Memory B cell (primary cell): ENCODE data around the gene COL1A1.

Experiments
- ATAC-seq: fragments of 150-1000 bp; cut with Tn5 transposase; 2 replicates; pipeline ENCODE4 v1.10.0; 2021; ENCODE audit warnings: low read depth, mild to moderate bottlenecking, moderate library complexity
- DNase-seq, 2 donors: peaks; one replicate each; pipeline ENCODE4 v3.0.0; 2022; ENCODE audit warnings: low spot score in 2 of 2
- H3K27ac Mint-ChIP-seq: one replicate; pipeline ENCODE4 v1.8.0; 2022; ENCODE audit warnings: mild to moderate bottlenecking, moderate library complexity, mixed read lengths
- H3K27me3 Mint-ChIP-seq: one replicate; pipeline ENCODE4 v1.8.0; 2022; ENCODE audit warnings: mixed read lengths
- H3K36me3 Mint-ChIP-seq: one replicate; pipeline ENCODE4 v1.8.0; 2022; ENCODE audit warnings: mild to moderate bottlenecking, mixed read lengths
- H3K4me1 Mint-ChIP-seq: one replicate; pipeline ENCODE4 v1.8.0; 2022; ENCODE audit warnings: mixed read lengths
- H3K4me3 Mint-ChIP-seq: one replicate; pipeline ENCODE4 v1.8.0; 2022; ENCODE audit warnings: mild to moderate bottlenecking, moderate library complexity, mixed read lengths
- H3K9me3 Mint-ChIP-seq: one replicate; pipeline ENCODE4 v1.8.0; 2022; ENCODE audit warnings: mixed read lengths

COL1A1 gene

GRCh38 chr17:50169881-50170459, 31.5 kb downstream of the COL1A1 start:
- Mint-ChIP-seq H3K27ac (peak overlapping the region; percentile 89), H3K9me3 (no peaks in the 10 kb centered on the region), H3K36me3 (peaks cover 1% of the 10 kb centered on the region), H3K4me1 (peaks cover 22% of the 10 kb centered on the region), H3K27me3 (no peaks in the 10 kb centered on the region), H3K4me3 (no peak overlapping the region)
- DNase-seq (no peak), ATAC-seq (no peak)

DNA sequence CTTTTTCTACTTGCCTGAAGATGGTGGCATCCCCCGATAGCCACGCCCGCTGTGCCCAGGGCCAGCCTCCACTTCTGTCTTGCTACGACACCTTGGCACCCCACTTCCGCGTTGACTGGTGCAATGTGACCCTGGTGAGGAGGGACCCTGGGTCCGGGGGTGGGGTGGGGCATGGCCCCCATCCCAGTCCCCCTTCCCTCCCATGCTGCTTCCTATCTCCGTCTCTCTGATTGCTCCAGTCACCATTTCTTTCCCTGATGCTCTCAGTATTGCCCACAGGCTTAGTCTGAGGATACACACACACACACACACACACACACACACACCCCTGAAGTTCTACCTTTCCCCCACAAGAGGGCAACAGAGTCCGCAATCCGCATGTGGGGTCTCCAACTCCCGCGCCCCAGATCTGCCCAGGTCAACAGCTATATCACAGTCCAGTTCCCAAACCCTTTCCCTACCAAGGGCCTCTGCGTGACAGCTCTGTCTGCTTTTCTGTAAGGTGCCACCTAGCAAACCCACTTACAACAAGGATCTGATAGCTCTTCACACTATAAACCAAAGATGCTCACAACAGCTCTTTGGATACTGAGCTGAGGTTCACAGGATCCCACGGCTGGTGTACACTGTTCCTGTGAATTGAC, 32.2 kb downstream of the COL1A1 start:
- peaks cover 1% of the 10 kb centered on the region for H3K36me3 Mint-ChIP-seq
- H3K4me3 Mint-ChIP-seq: peak overlapping the region; percentile 73
- no peaks in the 10 kb centered on the region for H3K27me3 Mint-ChIP-seq
- H3K27ac Mint-ChIP-seq: peak overlapping the region; percentile 89
- ATAC-seq (peak; percentile 92), DNase-seq (peak; percentile 69 to 71)
- H3K4me1 Mint-ChIP-seq: peaks cover 25% of the 10 kb centered on the region
- H3K9me3 Mint-ChIP-seq: no peaks in the 10 kb centered on the region

GRCh38 chr17:50168319-50168718, 33.1 kb downstream of the COL1A1 start:
- Mint-ChIP-seq H3K4me1 (peaks cover 34% of the 10 kb centered on the region), H3K27me3 (no peaks in the 10 kb centered on the region), H3K4me3 (no peak overlapping the region), H3K36me3 (peaks cover 1% of the 10 kb centered on the region), H3K27ac (peak overlapping the region; percentile 89), H3K9me3 (no peaks in the 10 kb centered on the region)
- DNase-seq (no peak), ATAC-seq (no peak)

DNA sequence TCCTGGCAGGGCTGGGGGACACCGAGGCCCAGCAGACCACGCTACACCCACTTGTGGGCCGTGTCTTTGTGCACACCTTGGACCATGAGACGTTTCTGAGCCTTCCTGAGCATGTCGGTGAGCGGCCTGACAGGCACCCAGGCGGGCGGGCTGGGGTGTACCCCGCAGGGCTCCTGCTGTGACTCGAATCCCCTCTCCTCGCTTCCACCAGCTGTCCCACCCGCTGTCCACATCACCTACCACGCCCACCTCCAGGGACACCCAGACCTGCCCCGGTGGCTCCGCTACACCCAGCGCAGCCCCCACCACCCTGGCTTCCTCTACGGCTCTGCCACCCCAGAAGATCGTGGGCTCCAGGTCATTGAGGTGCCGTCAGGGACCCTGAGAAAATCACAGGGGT, 34.1 kb downstream of the COL1A1 start:
- Mint-ChIP-seq H3K36me3 (peaks cover 1% of the 10 kb centered on the region), H3K4me1 (peaks cover 42% of the 10 kb centered on the region), H3K4me3 (no peak overlapping the region), H3K27me3 (no peaks in the 10 kb centered on the region), H3K27ac (no peak overlapping the region), H3K9me3 (no peaks in the 10 kb centered on the region)
- ATAC-seq (no peak), DNase-seq (no peak)

GRCh38 chr17:50166518-50167181, 34.8 kb downstream of the COL1A1 start:
- no peak for DNase-seq
- H3K27ac Mint-ChIP-seq: peak overlapping the region; percentile 59
- H3K36me3 Mint-ChIP-seq: peaks cover 1% of the 10 kb centered on the region
- ATAC-seq: no peak
- no peak overlapping the region for H3K4me3 Mint-ChIP-seq
- no peaks in the 10 kb centered on the region for H3K9me3 Mint-ChIP-seq
- peaks cover 47% of the 10 kb centered on the region for H3K4me1 Mint-ChIP-seq
- H3K27me3 Mint-ChIP-seq: no peaks in the 10 kb centered on the region

DNA sequence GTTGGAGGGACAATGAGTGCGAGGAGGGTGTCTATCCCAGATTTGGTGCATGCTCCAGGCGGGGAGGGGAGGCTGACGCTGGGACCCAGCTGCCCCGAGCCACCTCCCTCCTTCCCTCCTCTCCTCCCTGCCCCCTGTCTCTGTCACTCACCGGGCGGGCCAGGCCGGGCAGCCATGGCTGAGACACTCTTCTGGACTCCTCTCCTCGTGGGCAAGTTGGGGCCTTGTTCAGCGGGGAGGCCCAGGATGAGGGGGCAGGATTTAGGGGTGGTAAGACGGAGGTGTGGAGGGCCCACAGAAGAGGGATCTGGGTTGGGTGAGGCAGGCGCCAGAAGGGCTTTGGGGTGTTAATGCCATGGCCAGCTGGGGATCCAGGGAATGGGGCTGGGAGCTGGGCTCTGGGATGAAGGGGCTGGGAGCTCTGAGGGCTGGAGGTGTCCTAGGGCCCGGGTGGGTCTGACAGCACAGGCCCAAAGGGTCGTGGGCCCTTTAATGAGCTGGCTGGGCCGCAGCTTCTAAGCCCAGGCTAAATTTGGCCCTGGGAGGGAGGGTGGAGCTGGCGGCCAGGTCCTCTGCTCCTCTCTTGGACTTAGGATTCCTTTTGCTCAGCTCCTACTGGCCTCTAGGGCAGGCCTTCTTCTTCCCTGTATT, 35.4 kb downstream of the COL1A1 start, which contains the start of gene SGCA:
TSS of gene SGCA (plus strand) at position 139 of the 651 bp plus-strand sequence. CDS start at position 175, 36 bp downstream.
- Mint-ChIP-seq H3K4me1 (peaks cover 47% of the 10 kb centered on the region), H3K9me3 (no peaks in the 10 kb centered on the region), H3K4me3 (no peak within 1 kb of the TSS), H3K27ac (peak within 1 kb of the TSS; percentile 59), H3K36me3 (peaks cover 1% of the 10 kb centered on the region), H3K27me3 (no peaks in the 10 kb centered on the region)
- DNase-seq: no peak
- no peak for ATAC-seq

GRCh38 chr17:50165466-50165865, 36.0 kb downstream of the COL1A1 start:
- no peak overlapping the region for H3K4me3 Mint-ChIP-seq
- H3K36me3 Mint-ChIP-seq: peaks cover 1% of the 10 kb centered on the region
- H3K27ac Mint-ChIP-seq: no peak overlapping the region
- H3K27me3 Mint-ChIP-seq: no peaks in the 10 kb centered on the region
- ATAC-seq (no peak), DNase-seq (no peak)
- peaks cover 51% of the 10 kb centered on the region for H3K4me1 Mint-ChIP-seq
- H3K9me3 Mint-ChIP-seq: no peaks in the 10 kb centered on the region

DNA sequence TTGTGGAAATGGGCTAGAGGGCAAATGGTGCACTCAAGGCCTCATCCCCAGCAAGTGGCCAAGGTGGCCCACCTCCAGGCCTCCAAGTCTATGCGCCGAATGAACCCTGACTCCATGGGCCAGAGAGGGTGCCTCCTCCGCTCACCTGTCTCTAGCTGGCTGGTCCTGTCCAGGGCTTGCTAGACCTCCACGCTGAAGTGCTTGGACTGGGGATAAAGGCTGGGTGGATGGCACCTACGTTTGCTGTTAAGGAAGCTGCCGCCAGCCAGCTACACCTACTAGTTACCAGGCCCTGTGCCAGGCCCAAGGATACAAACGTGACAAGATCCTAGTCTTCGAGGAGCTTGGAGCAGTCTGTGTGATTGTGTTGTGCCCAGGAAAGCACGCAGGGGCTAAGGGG, 36.4 kb downstream of the COL1A1 start:
- H3K4me1 Mint-ChIP-seq: peaks cover 51% of the 10 kb centered on the region
- peaks cover 1% of the 10 kb centered on the region for H3K36me3 Mint-ChIP-seq
- H3K9me3 Mint-ChIP-seq: no peaks in the 10 kb centered on the region
- no peak for DNase-seq
- no peaks in the 10 kb centered on the region for H3K27me3 Mint-ChIP-seq
- no peak overlapping the region for H3K4me3 Mint-ChIP-seq
- no peak overlapping the region for H3K27ac Mint-ChIP-seq
- no peak for ATAC-seq

GRCh38 chr17:50164697-50164988, 36.8 kb downstream of the COL1A1 start:
- Mint-ChIP-seq H3K27ac (no peak overlapping the region), H3K9me3 (no peaks in the 10 kb centered on the region), H3K4me3 (no peak overlapping the region), H3K4me1 (peaks cover 51% of the 10 kb centered on the region), H3K36me3 (peaks cover 1% of the 10 kb centered on the region), H3K27me3 (no peaks in the 10 kb centered on the region)
- no peak for ATAC-seq
- DNase-seq: no peak

- ATAC-seq (peak; percentile 28), DNase-seq (no peak)
- peak overlapping the region; percentile 68 for H3K27ac Mint-ChIP-seq
- peaks cover 1% of the 10 kb centered on the region for H3K36me3 Mint-ChIP-seq
- H3K4me1 Mint-ChIP-seq: peaks cover 45% of the 10 kb centered on the region
- no peaks in the 10 kb centered on the region for H3K9me3 Mint-ChIP-seq
- H3K4me3 Mint-ChIP-seq: no peak overlapping the region
- H3K27me3 Mint-ChIP-seq: no peaks in the 10 kb centered on the region
Measured at GRCh38 chr17:50163843-50164696, 37.4 kb downstream of the COL1A1 start.

DNA sequence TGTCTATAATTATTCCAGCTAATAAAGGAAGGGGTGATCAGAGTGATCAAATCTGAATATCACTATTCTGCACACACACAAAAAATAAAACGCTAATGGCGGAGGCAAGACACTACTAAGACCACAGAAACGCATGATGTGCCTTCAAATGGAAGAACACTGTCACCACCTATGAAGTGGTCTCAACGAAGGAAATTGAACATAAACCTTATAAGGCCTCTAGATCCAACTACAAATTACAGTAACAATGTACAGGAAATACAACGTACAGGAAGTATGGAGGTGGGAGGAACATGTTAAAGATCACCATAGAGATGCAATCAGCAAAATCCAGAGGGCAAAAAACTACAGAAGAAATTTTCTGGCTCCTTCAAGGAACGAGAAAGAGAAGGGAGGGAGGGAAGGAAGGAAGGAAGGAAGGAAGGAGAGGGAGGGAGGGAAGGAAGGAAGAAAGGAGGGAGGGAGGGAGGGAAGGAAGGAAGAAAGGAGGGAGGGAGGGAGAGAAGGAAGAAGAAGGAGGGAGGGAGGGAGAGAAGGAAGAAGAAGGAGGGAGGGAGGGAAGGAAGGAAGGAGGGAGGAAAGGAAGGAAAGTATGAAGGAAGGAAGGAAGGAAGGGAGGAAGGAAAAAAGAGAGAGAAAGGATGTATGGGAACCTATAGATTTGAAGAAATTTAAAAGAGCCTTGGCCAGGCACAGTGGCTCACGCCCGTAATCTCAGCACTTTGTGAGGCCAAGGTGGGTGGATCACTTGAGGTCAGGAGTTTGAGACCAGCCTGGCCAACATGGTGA, 38.8 kb downstream of the COL1A1 start:
- Mint-ChIP-seq H3K4me1 (peaks cover 42% of the 10 kb centered on the region), H3K4me3 (peak overlapping the region; percentile 8), H3K9me3 (no peaks in the 10 kb centered on the region), H3K27ac (peak overlapping the region; percentile 87), H3K36me3 (no peaks in the 10 kb centered on the region), H3K27me3 (no peaks in the 10 kb centered on the region)
- ATAC-seq: no peak
- no peak for DNase-seq

GRCh38 chr17:50161911-50162288, 39.5 kb downstream of the COL1A1 start:
- H3K4me3 Mint-ChIP-seq: peak overlapping the region; percentile 73
- peaks cover 42% of the 10 kb centered on the region for H3K4me1 Mint-ChIP-seq
- DNase-seq (no peak), ATAC-seq (no peak)
- no peaks in the 10 kb centered on the region for H3K27me3 Mint-ChIP-seq
- peak overlapping the region; percentile 87 for H3K27ac Mint-ChIP-seq
- H3K36me3 Mint-ChIP-seq: no peaks in the 10 kb centered on the region
- no peaks in the 10 kb centered on the region for H3K9me3 Mint-ChIP-seq
